Fibroblast of lung (primary cell): ENCODE measurements around the gene AFP. TPM values are rescaled to one million over a fixed set of nuclear protein-coding genes. Genes with fewer than 3 reads are reported as not detected.

Experiments
- DNase-seq, 2 donors: peaks; one replicate each; pipeline versions ENCODE4 v3.0.0 to v3.0.0-alpha.2; 2010; ENCODE audit warnings: low read depth in 2 of 2
- H2AFZ ChIP-seq: 2 replicates; pipeline ENCODE4 v1.5.1; 2012; ENCODE audit warnings: low read length, control low read depth, inconsistent platforms
- H3K27ac ChIP-seq: 2 replicates; pipeline ENCODE4 v1.5.1; 2011; ENCODE audit warnings: low read length, control low read depth; ENCODE audit not compliant: insufficient read depth
- H3K27me3 ChIP-seq: 2 replicates; pipeline ENCODE4 v1.5.1; 2011; ENCODE audit warnings: mild to moderate bottlenecking, low read length; ENCODE audit not compliant: control insufficient read depth, insufficient read depth
- H3K36me3 ChIP-seq: 2 replicates; pipeline ENCODE4 v1.5.1; 2011; ENCODE audit warnings: low read length; ENCODE audit not compliant: control insufficient read depth, insufficient read depth
- H3K4me1 ChIP-seq: 2 replicates; pipeline ENCODE4 v1.5.1; 2011; ENCODE audit warnings: low read length; ENCODE audit not compliant: control insufficient read depth, insufficient read depth; ENCODE audit errors: extremely low read depth
- H3K4me2 ChIP-seq: 2 replicates; pipeline ENCODE4 v1.5.1; 2011; ENCODE audit warnings: low read length, control low read depth; ENCODE audit not compliant: insufficient read depth; ENCODE audit errors: extremely low read depth
- H3K4me3 ChIP-seq, 4 experiments: fragments of 200-600 bp in 1 of 4; sonication (generic) in 1 of 4; replicated peaks in 1 of 4; 2 replicates each; pipeline ENCODE4 v1.5.1; 2011 to 2016; ENCODE audit warnings: low read length in 4 of 4, low read depth in 3 of 4, mild to moderate bottlenecking in 3 of 4, control low read depth in 2 of 4, inconsistent platforms in 1 of 4, mixed read lengths in 1 of 4; ENCODE audit not compliant: insufficient read depth in 1 of 4; ENCODE audit errors: control extremely low read depth in 1 of 4
- H3K79me2 ChIP-seq: 2 replicates; pipeline ENCODE4 v1.5.1; 2012; ENCODE audit warnings: mild to moderate bottlenecking, low read length, inconsistent platforms; ENCODE audit not compliant: control insufficient read depth, insufficient read depth
- H3K9ac ChIP-seq: 2 replicates; pipeline ENCODE4 v1.5.1; 2011; ENCODE audit warnings: mild to moderate bottlenecking, low read length, control low read depth; ENCODE audit not compliant: insufficient read depth
- H3K9me3 ChIP-seq: 2 replicates; pipeline ENCODE4 v1.5.1; 2012; ENCODE audit warnings: low read depth, low read length; ENCODE audit not compliant: control insufficient read depth, insufficient read depth
- H4K20me1 ChIP-seq: 2 replicates; pipeline ENCODE4 v1.5.1; 2011; ENCODE audit warnings: low read length; ENCODE audit not compliant: control insufficient read depth, insufficient read depth; ENCODE audit errors: extremely low read depth
- CTCF ChIP-seq, 2 donors: IDR thresholded peaks in 1 of 2; conservative IDR thresholded peaks in 1 of 2; 1 replicate in 1 of 2; 2 replicates in 1 of 2; pipeline ENCODE4 v1.5.1; 2011 to 2012; ENCODE audit warnings: low read length in 2 of 2, control low read depth in 1 of 2, inconsistent platforms in 1 of 2, low read depth in 1 of 2, mild to moderate bottlenecking in 1 of 2
- EZH2 ChIP-seq: IDR thresholded peaks from 2 replicates; pipeline ENCODE4 v1.5.1; 2012; ENCODE audit warnings: low read length, control low read depth, mild to moderate bottlenecking; ENCODE audit errors: missing control alignments
- polyA plus RNA-seq, 2 donors: library from polyadenylated mRNA; depleted of rRNA in 1 of 2; stranded (reverse) in 1 of 2; unstranded in 1 of 2; fragments of >200 nt; gene quantifications; 2 replicates each; pipeline ENCODE4 v1.2.1, GENCODE V29; 2011 to 2012; ENCODE audit warnings: missing spikeins in 1 of 2
- total RNA-seq: library from RNA; depleted of rRNA; stranded (reverse); fragments of >200 nt; gene quantifications from 2 replicates; pipeline ENCODE4 v1.2.1, GENCODE V29; 2014

AFP gene
- total and polyA plus RNA-seq, 2 donors (not counting 1 experiment from before 2014, with no cell fraction given), result 0.35 to 0.83 TPM

DNA sequence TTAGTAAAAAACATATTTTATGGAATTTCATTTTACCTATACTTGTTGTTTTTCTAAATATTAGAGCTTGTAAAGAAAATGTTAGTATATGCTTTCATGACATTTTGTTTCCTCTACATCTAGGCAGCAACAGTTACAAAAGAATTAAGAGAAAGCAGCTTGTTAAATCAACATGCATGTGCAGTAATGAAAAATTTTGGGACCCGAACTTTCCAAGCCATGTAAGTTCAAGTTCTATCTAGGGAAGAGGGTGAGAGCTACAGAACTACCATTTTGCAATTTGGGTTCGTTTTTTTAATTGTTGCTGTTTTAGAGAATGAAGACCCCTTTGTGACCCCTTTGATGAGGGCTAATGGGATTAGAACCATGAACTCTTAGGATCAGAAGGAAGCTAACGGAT, 7.2 kb downstream of the AFP start:
- no peaks in the 10 kb centered on the region for H3K79me2 ChIP-seq
- no peak for DNase-seq
- no peak overlapping the region for H2AFZ ChIP-seq
- no peaks in the 10 kb centered on the region for H3K36me3 ChIP-seq
- H3K4me3 ChIP-seq, result no peak overlapping the region
- H3K9ac ChIP-seq, result no peak overlapping the region
- no peak overlapping the region for H3K4me2 ChIP-seq
- TF ChIP-seq CTCF (conservative IDR thresholded peaks at IDR 0.05 in 1 of 2, IDR thresholded peaks at IDR 0.05 in 1 of 2; ENCODE audit: low read depth in 1 of 2, low read length in 2 of 2) (no peak), EZH2 (no peak)
- H3K4me1 ChIP-seq, result no peaks in the 10 kb centered on the region
- no peaks in the 10 kb centered on the region for H3K9me3 ChIP-seq
- H3K27me3 ChIP-seq, result no peaks in the 10 kb centered on the region
- no peaks in the 10 kb centered on the region for H4K20me1 ChIP-seq
- H3K27ac ChIP-seq, result no peak overlapping the region

- Histone ChIP-seq H3K4me3 (no peak overlapping the region), H3K4me1 (peaks cover 3% of the 10 kb centered on the region), H3K36me3 (no peaks in the 10 kb centered on the region), H3K4me2 (no peak overlapping the region), H3K9me3 (no peaks in the 10 kb centered on the region), H3K9ac (no peak overlapping the region), H3K79me2 (no peaks in the 10 kb centered on the region), H2AFZ (no peak overlapping the region), H3K27me3 (no peaks in the 10 kb centered on the region), H3K27ac (no peak overlapping the region), H4K20me1 (no peaks in the 10 kb centered on the region)
- no peak for DNase-seq
- TF ChIP-seq EZH2, result no peak
These were observed 9.6 kb downstream of the AFP start for GRCh38 chr4:73445383-73446335.

- DNase-seq, result peak; percentile 44 to 64
- H3K27ac ChIP-seq, result no peak overlapping the region
- H3K79me2 ChIP-seq, result no peaks in the 10 kb centered on the region
- H3K36me3 ChIP-seq, result no peaks in the 10 kb centered on the region
- peaks cover 4% of the 10 kb centered on the region for H3K4me1 ChIP-seq
- H2AFZ ChIP-seq, result no peak overlapping the region
- no peaks in the 10 kb centered on the region for H3K9me3 ChIP-seq
- H3K27me3 ChIP-seq, result no peaks in the 10 kb centered on the region
- TF ChIP-seq CTCF (conservative IDR thresholded peaks at IDR 0.05 in 1 of 2, IDR thresholded peaks at IDR 0.05 in 1 of 2; ENCODE audit: low read depth in 1 of 2, low read length in 2 of 2) (peak; percentile 78 to 87), EZH2 (no peak)
- H3K4me3 ChIP-seq, result no peak overlapping the region
- no peak overlapping the region for H3K9ac ChIP-seq
- no peak overlapping the region for H3K4me2 ChIP-seq
- no peaks in the 10 kb centered on the region for H4K20me1 ChIP-seq
These were observed 10.4 kb downstream of the AFP start for GRCh38 chr4:73446336-73446938.
